22Rv1 (cell line): Measurements from ENCODE around the gene TLL2.

ENCODE experiments used
- CTCF ChIP-seq: fragments of 450-650 bp; IDR thresholded peaks from 2 replicates; pipeline ENCODE4 v1.5.1; 2017; ENCODE audit warnings: mild to moderate bottlenecking
- ZFX ChIP-seq: fragments of 450-650 bp; IDR thresholded peaks from 2 replicates; pipeline ENCODE4 v1.6.1; 2017; ENCODE audit warnings: antibody characterized with exemption, borderline replicate concordance

GRCh38 chr10:96414303-96414702, 99.4 kb downstream of the TLL2 start:
- no peak for TF ChIP-seq CTCF
- no peak for TF ChIP-seq ZFX
